OCI-LY7 (cell line): Measurements from ENCODE around the gene MMP23B. TPM values are rescaled to one million over a fixed set of nuclear protein-coding genes. Genes with fewer than 3 reads are reported as not detected.
"Not testable (repeated sequence)": the region's sequence is repeated elsewhere in the genome, so short reads cannot be mapped to it uniquely, and the experiment has no call there.

Experiments
- BruUV-seq: library from RNA; stranded (reverse); fragments of 400-500 nt; replicated peaks from 2 replicates; lab custom pipeline; 2021; lab: Mats Ljungman, UMichigan
- CTCF ChIA-PET: fragments of 300-600 bp; sonication (Branson Sonifier 250); formaldehyde crosslinking; loops from one replicate; lab custom pipeline; 2022; ENCODE audit warnings: antibody characterized with exemption; ENCODE audit not compliant: unreplicated experiment; lab: Charles Lee
- POLR2A ChIA-PET: fragments of 300-600 bp; sonication (Branson Sonifier 250); formaldehyde crosslinking; loops from one replicate; lab custom pipeline; 2022; ENCODE audit warnings: antibody characterized with exemption; lab: Charles Lee
- DNase-seq: peaks from one replicate; pipeline ENCODE4 v3.0.0-alpha.2; 2015; ENCODE audit warnings: low spot score
- H2AFZ ChIP-seq: fragments of 200-600 bp; sonication (generic), shearing (Covaris generic); 2 replicates; pipeline ENCODE4 v1.6.1; 2014; ENCODE audit warnings: mild to moderate bottlenecking, antibody characterized with exemption, low read length, moderate library complexity
- H3K27ac ChIP-seq: fragments of 200-600 bp; sonication (generic); 2 replicates; pipeline ENCODE4 v1.5.1; 2014; ENCODE audit warnings: mixed run types, low read depth, mild to moderate bottlenecking, moderate library complexity, low read length, inconsistent platforms; ENCODE audit not compliant: poor library complexity, severe bottlenecking
- H3K36me3 ChIP-seq: fragments of 200-600 bp; sonication (generic); 2 replicates; pipeline ENCODE4 v1.6.1; 2014; ENCODE audit warnings: mild to moderate bottlenecking, antibody characterized with exemption, low read length, moderate library complexity, mixed read lengths; ENCODE audit not compliant: insufficient read depth
- H3K4me1 ChIP-seq: fragments of 200-600 bp; sonication (generic); 2 replicates; pipeline ENCODE4 v1.5.1; 2014; ENCODE audit warnings: mild to moderate bottlenecking, low read length; ENCODE audit not compliant: insufficient read depth, poor library complexity, severe bottlenecking
- H3K4me2 ChIP-seq: fragments of 200-600 bp; sonication (generic); 2 replicates; pipeline ENCODE4 v1.6.1; 2014; ENCODE audit warnings: mild to moderate bottlenecking, low read length
- H3K4me3 ChIP-seq: fragments of 200-600 bp; sonication (generic); 2 replicates; pipeline ENCODE4 v1.5.1; 2014; ENCODE audit warnings: mild to moderate bottlenecking, low read depth, low read length; ENCODE audit not compliant: poor library complexity, severe bottlenecking
- H3K79me2 ChIP-seq: fragments of 200-600 bp; sonication (generic); 2 replicates; pipeline ENCODE4 v1.6.1; 2016; ENCODE audit warnings: low read depth, mild to moderate bottlenecking, low read length, moderate library complexity, mixed read lengths; ENCODE audit not compliant: insufficient read depth
- H3K9me2 ChIP-seq: fragments of 200-600 bp; sonication (generic); 2 replicates; pipeline ENCODE4 v1.6.1; 2016; ENCODE audit warnings: mild to moderate bottlenecking, low read length, mixed read lengths; ENCODE audit not compliant: insufficient read depth
- H3K9me3 ChIP-seq: fragments of 200-600 bp; sonication (generic); 2 replicates; pipeline ENCODE4 v1.6.1; 2014; ENCODE audit warnings: mild to moderate bottlenecking, mixed run types, low read length, mixed read lengths
- H4K20me1 ChIP-seq: fragments of 200-600 bp; sonication (generic); 2 replicates; pipeline ENCODE4 v1.6.1; 2014; ENCODE audit warnings: mild to moderate bottlenecking, antibody characterized with exemption, low read length, moderate library complexity, mixed read lengths; ENCODE audit not compliant: insufficient read depth
- EZH2phosphoT487 ChIP-seq: fragments of 200-600 bp; sonication (generic); IDR thresholded peaks from 2 replicates; pipeline ENCODE4 v1.6.1; 2018; ENCODE audit warnings: low read depth, borderline replicate concordance, mild to moderate bottlenecking, mixed run types, antibody characterized with exemption, low read length, moderate library complexity, mixed read lengths
- intact Hi-C: fragments of 100-400 bp; cut with micrococcal nuclease; formaldehyde crosslinking; loops from one replicate; pipeline ENCODE4 v1.10.0; 2022; ENCODE audit not compliant: unreplicated experiment
- total RNA-seq, 2 experiments: library from RNA; depleted of rRNA in 1 of 2; stranded (reverse); fragments of >200 nt in 1 of 2; shearing (Covaris generic) in 1 of 2; gene quantifications; 2 replicates each; pipeline ENCODE4 v1.2.3, GENCODE V29; 2014 to 2022
- TF ChIP-seq, protein P1 (sequence below): fragments of 200-600 bp; sonication (generic); conservative IDR thresholded peaks from 2 replicates; pipeline ENCODE4 v1.5.1; 2014; ENCODE audit warnings: mild to moderate bottlenecking, antibody characterized with exemption, low read length, moderate library complexity, mixed read lengths

The MMP23B gene
- total RNA-seq, 2 experiments from 2014 or later = 2.2 to 7.6 TPM

DNA sequence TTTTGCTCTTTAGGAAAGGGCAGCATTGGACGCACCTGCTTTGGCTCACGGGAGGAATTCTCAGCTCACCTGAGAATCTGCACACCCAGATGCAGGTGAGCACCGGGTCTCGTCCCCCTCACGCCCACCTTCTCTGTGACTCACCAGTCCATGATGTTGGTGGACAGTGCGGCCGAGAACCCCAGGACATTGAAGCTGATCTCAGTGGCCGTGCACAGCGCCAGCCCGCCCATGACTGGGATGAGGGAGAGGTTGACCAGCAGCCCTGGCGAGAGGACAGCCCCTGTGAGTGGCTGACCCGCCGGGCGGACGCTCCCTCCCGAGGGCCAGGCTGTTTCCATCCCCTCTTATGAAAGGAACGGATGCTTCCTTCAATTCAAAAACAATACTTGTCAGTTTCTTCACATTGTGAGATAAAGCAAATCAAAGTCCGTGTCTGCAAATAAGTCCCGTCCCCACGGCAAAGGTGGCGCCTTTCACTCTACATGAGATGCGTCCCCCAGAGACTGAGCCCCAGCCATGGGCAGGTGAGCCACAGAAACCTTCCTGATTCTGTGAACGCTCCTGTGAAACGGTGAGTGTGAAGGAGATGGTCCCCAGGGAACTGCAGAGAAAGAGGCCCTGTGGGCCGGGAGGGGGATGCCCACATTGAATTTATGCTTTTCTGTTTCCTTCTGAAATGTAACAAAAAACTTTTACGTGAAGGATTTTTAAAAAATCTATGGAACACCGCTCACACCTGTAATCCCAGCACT lies 39.6 kb downstream of the MMP23B start:
- Histone ChIP-seq H3K4me3 (no peak overlapping the region), H3K4me1 (peaks cover 13% of the 10 kb centered on the region), H4K20me1 (no peaks in the 10 kb centered on the region), H3K9me2 (no peaks in the 10 kb centered on the region), H3K79me2 (no peaks in the 10 kb centered on the region), H2AFZ (no peak overlapping the region), H3K36me3 (peaks cover 35% of the 10 kb centered on the region; the same call in 1 of the 2 replicates), H3K9me3 (no peaks in the 10 kb centered on the region), H3K27ac (no peak overlapping the region), H3K4me2 (no peak overlapping the region)
- BruUV-seq = no TSS peak
- intact Hi-C loops = no loop called here
- no peak for TF ChIP-seq EZH2phosphoT487
- TF ChIP-seq, protein P1, sequence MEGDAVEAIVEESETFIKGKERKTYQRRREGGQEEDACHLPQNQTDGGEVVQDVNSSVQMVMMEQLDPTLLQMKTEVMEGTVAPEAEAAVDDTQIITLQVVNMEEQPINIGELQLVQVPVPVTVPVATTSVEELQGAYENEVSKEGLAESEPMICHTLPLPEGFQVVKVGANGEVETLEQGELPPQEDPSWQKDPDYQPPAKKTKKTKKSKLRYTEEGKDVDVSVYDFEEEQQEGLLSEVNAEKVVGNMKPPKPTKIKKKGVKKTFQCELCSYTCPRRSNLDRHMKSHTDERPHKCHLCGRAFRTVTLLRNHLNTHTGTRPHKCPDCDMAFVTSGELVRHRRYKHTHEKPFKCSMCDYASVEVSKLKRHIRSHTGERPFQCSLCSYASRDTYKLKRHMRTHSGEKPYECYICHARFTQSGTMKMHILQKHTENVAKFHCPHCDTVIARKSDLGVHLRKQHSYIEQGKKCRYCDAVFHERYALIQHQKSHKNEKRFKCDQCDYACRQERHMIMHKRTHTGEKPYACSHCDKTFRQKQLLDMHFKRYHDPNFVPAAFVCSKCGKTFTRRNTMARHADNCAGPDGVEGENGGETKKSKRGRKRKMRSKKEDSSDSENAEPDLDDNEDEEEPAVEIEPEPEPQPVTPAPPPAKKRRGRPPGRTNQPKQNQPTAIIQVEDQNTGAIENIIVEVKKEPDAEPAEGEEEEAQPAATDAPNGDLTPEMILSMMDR = no peak
- DNase-seq = no peak
- POLR2A ChIA-PET = no interaction called here
- CTCF ChIA-PET = no interaction called here

DNA sequence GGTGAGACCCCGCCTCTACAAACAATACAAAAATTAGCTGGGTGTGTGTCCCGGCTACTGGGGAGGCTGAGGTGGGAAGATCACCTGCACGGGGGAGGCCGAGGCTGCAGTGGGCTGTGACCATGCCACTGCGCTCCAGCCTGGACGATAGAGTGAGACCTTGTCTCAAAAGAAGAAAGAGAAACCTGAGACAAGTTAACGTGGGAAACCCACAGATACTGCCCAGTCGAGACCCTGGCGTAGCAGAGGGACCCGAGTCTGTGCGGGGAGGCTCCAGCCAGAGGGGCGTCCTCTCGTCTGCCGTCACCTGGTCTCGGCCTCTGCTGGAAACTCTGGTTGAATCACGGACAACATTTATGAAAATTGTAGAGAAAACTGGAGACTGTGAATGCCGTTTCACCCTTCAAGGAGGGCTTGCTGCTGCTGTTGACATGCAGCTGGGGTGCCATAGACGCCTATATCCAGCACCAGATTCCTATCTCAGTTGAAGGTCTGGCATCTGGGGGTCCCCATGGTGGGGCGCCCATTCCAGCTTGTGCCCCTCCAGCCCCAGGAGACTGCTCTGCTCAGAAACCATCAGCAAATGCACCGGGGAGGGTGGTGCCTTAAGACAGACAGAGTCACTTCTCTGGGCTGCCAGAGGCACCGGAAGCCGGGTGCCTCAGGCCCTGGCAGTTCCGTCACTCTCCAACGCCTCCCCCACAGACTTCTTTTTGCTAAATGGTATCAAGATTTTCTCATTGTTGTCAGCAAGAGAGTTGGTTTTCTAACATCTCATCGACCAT lies 40.4 kb downstream of the MMP23B start:
- intact Hi-C loops = no loop called here
- Histone ChIP-seq H3K4me3 (no peak overlapping the region), H2AFZ (no peak overlapping the region), H3K27ac (no peak overlapping the region), H3K9me2 (no peaks in the 10 kb centered on the region), H3K4me1 (peaks cover 16% of the 10 kb centered on the region), H4K20me1 (no peaks in the 10 kb centered on the region), H3K9me3 (no peaks in the 10 kb centered on the region), H3K4me2 (no peak overlapping the region), H3K79me2 (no peaks in the 10 kb centered on the region), H3K36me3 (peaks cover 33% of the 10 kb centered on the region; the same call in 1 of the 2 replicates)
- ChIA-PET POLR2A (no interaction called here), CTCF (no interaction called here)
- BruUV-seq = no TSS peak
- no peak for TF ChIP-seq EZH2phosphoT487
- TF ChIP-seq, protein P1 = no peak
- DNase-seq = no peak

DNA sequence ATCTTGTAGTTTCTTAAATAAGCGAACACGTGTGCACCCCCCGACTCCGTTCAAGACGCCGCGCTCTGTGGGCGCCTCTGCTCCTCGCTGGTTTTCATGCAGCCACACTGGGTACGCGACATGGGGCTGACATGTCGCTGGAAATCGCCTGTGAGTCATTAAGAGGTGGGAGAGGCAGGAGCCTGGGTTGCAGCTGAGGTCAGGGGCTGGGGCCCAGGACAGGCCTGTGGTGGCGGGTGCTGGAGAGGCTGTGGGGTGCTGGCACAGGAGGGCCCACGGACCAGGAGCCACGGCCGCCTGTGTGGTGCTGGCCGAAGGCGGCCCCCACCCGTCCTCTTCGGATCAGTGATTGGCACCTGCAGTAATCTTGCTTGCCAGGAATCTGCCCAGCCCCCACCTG lies 42.8 kb downstream of the MMP23B start:
- H3K9me2 ChIP-seq, BruUV-seq, H3K4me3 ChIP-seq, H3K79me2 ChIP-seq, H2AFZ ChIP-seq, intact Hi-C loops, H4K20me1 ChIP-seq, CTCF ChIA-PET, H3K9me3 ChIP-seq, POLR2A ChIA-PET: not testable (repeated sequence)
- peak overlapping the region; percentile 55 for H3K4me2 ChIP-seq
- peaks cover 35% of the 10 kb centered on the region for H3K4me1 ChIP-seq
- H3K36me3 ChIP-seq = peaks cover 23% of the 10 kb centered on the region; the same call in 1 of the 2 replicates
- peak; percentile 9 for DNase-seq
- peak overlapping the region; percentile 40 for H3K27ac ChIP-seq

DNA sequence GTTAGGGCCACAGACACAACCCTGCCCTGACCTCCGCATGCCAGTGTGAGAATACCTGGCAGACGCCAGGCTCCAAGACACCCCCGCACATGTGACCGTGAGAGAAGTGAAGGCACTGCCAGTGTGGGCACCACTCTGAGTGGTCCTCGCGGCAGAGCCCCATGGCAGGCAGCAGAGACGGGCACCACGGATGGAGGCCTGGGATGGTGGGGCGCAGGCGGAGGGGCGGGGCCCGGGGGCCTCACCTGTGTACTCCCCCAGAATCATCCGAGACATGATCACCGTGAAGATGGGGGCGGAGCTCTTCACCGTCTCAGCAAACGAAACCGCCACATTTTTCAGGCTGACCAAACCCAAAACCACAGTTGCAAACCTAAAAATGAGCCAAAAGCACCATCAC lies 43.2 kb downstream of the MMP23B start:
- H3K9me3 ChIP-seq, H3K79me2 ChIP-seq, H2AFZ ChIP-seq, CTCF ChIA-PET, H3K4me3 ChIP-seq, BruUV-seq, intact Hi-C loops, DNase-seq, H4K20me1 ChIP-seq, H3K9me2 ChIP-seq, POLR2A ChIA-PET: not testable (repeated sequence)
- peaks cover 35% of the 10 kb centered on the region for H3K4me1 ChIP-seq
- peak overlapping the region; percentile 55; the same call in 1 of the 2 replicates for H3K4me2 ChIP-seq
- peaks cover 20% of the 10 kb centered on the region; the same call in 1 of the 2 replicates for H3K36me3 ChIP-seq
- peak overlapping the region; percentile 40 for H3K27ac ChIP-seq
